Measurements from ENCODE around the gene OR4X1. TPM values are rescaled to one million over a fixed set of nuclear protein-coding genes. Genes with fewer than 3 reads are reported as not detected.

The OR4X1 gene
- total RNA-seq, 1 donor from 2014 or later, result not detected

DNA sequence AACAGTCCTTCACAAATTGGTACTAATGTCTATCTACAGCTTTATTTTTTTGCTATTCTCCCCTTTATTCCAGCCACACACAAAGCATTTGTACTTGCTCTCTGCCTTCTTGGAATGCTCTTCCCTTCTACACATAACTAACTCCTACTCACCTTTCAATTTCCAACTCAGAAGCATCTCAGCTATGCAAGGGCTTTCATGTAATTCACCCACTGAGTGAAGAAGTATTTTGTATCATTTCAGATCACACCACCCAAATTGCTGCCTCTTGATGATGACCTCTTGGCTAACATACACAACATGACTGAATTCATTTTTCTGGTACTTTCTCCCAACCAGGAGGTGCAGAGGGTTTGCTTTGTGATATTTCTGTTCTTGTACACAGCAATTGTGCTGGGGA lies 18.9 kb upstream of the OR4X1 start, which contains the start of gene OR4X2:
TSS of gene OR4X2 (plus strand) at position 301 of the 400 bp plus-strand sequence. CDS start at position 301, 0 bp downstream.
- no peaks in the 10 kb centered on the region for H3K4me1 Mint-ChIP-seq (ENCODE audit: unreplicated experiment)

DNA sequence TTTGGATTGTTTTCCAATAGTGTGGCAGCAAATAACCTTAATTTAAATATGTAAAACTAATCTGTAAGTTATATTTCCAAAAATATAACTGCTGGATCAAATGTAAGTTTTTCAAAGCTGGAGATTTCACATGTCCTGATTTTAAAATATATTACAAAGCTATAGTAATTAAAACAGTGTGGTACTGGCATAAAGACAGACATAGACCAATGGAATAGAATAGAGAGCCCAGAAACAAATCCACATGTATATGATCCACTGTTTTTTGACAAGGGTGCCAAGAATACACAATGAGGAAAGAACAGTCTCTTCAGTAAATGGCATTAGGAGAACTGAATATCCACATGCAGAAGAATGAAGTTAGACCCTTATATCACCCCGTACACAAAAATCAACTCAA lies 14.8 kb upstream of the OR4X1 start:
- H3K4me1 Mint-ChIP-seq (ENCODE audit: unreplicated experiment), result no peaks in the 10 kb centered on the region
- H3K27ac Mint-ChIP-seq, result no peak overlapping the region
- no peaks in the 10 kb centered on the region for H3K36me3 Mint-ChIP-seq
- no peak for DNase-seq (ENCODE audit: extremely low spot score, unreplicated experiment)
- peaks cover 5% of the 10 kb centered on the region for H3K9me3 Mint-ChIP-seq
- no peak overlapping the region for H3K4me3 Mint-ChIP-seq
- TF ChIP-seq, protein P1, sequence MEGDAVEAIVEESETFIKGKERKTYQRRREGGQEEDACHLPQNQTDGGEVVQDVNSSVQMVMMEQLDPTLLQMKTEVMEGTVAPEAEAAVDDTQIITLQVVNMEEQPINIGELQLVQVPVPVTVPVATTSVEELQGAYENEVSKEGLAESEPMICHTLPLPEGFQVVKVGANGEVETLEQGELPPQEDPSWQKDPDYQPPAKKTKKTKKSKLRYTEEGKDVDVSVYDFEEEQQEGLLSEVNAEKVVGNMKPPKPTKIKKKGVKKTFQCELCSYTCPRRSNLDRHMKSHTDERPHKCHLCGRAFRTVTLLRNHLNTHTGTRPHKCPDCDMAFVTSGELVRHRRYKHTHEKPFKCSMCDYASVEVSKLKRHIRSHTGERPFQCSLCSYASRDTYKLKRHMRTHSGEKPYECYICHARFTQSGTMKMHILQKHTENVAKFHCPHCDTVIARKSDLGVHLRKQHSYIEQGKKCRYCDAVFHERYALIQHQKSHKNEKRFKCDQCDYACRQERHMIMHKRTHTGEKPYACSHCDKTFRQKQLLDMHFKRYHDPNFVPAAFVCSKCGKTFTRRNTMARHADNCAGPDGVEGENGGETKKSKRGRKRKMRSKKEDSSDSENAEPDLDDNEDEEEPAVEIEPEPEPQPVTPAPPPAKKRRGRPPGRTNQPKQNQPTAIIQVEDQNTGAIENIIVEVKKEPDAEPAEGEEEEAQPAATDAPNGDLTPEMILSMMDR (conservative IDR thresholded peaks at IDR 0.05), result no peak
- H3K27me3 Mint-ChIP-seq, result no peaks in the 10 kb centered on the region

More for the DNA sequence above, 18.9 kb upstream of the OR4X1 start, which contains the start of gene OR4X2:
- TF ChIP-seq, protein P1 (conservative IDR thresholded peaks at IDR 0.05), result no peak
- H3K4me3 Mint-ChIP-seq, result no peak within 1 kb of the TSS
- no peaks in the 10 kb centered on the region for H3K27me3 Mint-ChIP-seq
- H3K9me3 Mint-ChIP-seq, result peaks cover 5% of the 10 kb centered on the region
- H3K36me3 Mint-ChIP-seq, result no peaks in the 10 kb centered on the region
- DNase-seq (ENCODE audit: extremely low spot score, unreplicated experiment), result no peak
- H3K27ac Mint-ChIP-seq, result no peak within 1 kb of the TSS

DNA sequence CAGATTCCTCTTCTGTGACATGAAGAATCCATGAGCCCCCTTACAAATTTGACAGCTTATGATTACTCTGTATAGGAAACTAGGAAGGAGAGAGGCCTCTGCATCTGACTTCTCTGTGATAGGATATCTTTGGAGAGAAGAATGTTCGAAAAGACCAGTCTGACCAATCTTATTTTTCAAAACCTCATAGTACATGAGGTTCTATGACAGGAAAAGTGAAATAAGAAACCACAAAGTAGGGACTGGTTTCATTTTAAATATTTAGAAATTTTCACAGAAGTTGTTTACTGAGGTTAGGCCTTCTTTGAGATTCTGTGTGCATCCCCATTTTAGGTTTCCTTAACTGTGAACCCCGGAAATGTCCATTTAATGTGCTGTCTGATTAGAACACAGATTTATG lies 2.1 kb upstream of the OR4X1 start:
- Mint-ChIP-seq H3K27ac (no peak overlapping the region), H3K27me3 (no peaks in the 10 kb centered on the region)
- DNase-seq (ENCODE audit: extremely low spot score, unreplicated experiment), result no peak

DNA sequence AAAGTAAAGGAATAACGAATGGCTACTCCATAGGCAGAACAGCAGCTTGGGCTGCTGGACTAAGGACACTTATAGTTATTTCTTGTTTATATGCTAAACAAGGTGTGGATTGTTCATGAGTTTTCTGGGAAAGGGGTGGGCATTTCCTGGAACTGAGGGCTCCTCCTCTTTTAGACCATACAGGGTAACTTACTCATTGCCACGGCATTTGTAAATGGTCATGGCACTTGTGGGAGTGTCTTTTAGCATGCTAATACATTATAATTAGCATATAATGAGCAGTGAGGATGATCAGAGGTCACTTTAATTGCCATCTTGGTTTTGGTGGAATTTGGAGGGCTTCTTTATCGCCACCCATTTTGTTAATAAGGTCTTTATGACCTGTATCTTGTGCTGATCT lies 7.0 kb downstream of the OR4X1 start:
- no peaks in the 10 kb centered on the region for H3K4me1 Mint-ChIP-seq (ENCODE audit: unreplicated experiment)
- H3K4me3 Mint-ChIP-seq, result no peak overlapping the region
- no peaks in the 10 kb centered on the region for H3K27me3 Mint-ChIP-seq
- no peaks in the 10 kb centered on the region for H3K9me3 Mint-ChIP-seq
- TF ChIP-seq, protein P1 (conservative IDR thresholded peaks at IDR 0.05), result no peak
- no peak overlapping the region for H3K27ac Mint-ChIP-seq
- no peak for DNase-seq (ENCODE audit: extremely low spot score, unreplicated experiment)
- no peaks in the 10 kb centered on the region for H3K36me3 Mint-ChIP-seq

More for the DNA sequence above, 2.1 kb upstream of the OR4X1 start:
- Mint-ChIP-seq H3K4me1 (ENCODE audit: unreplicated experiment) (no peaks in the 10 kb centered on the region), H3K4me3 (no peak overlapping the region), H3K36me3 (no peaks in the 10 kb centered on the region), H3K9me3 (peaks cover 6% of the 10 kb centered on the region)
- TF ChIP-seq, protein P1 (conservative IDR thresholded peaks at IDR 0.05), result no peak

DNA sequence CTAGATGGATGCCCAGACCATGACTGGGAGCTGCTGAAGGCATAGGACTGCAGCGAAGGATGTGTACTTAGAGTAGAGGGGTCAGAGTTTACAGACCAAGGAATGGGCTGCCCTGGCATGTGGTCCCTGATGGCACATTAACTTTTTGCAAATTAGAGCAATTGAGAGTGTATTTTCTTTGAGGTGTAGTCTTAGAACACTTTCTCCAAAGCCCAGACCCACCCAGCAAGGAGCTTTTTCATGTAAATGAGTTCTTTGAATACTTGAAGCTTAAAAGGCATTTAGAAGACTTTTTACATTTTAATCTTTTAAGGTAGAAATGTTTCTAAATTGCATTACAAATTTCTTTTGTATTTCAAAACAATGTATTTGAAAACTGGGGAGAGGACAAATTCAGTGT lies 8.9 kb downstream of the OR4X1 start:
- Mint-ChIP-seq H3K4me1 (ENCODE audit: unreplicated experiment) (no peaks in the 10 kb centered on the region), H3K27ac (no peak overlapping the region), H3K4me3 (no peak overlapping the region), H3K36me3 (no peaks in the 10 kb centered on the region), H3K9me3 (no peaks in the 10 kb centered on the region), H3K27me3 (no peaks in the 10 kb centered on the region)
- TF ChIP-seq, protein P1 (conservative IDR thresholded peaks at IDR 0.05), result no peak
- no peak for DNase-seq (ENCODE audit: extremely low spot score, unreplicated experiment)

DNA sequence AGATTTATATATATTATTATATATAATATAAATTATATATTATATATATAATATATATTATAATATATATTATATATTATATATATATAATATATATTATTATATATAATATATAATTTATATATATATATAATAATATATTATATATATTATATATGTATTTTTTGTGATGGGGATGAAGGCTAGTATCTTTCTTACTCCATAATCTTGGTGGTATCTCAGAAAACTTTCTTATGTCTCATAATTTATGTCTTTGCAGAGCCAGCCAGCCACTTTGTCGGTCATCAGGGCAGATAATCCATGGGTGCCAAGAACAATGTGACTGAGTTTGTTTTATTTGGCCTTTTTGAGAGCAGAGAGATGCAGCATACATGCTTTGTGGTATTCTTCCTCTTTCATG lies 42.3 kb downstream of the OR4X1 start, which contains the start of gene OR4S1:
TSS of gene OR4S1 (plus strand) at position 301 of the 400 bp plus-strand sequence. CDS start at position 301, 0 bp downstream.
- Mint-ChIP-seq H3K9me3 (peaks cover 4% of the 10 kb centered on the region), H3K27me3 (no peaks in the 10 kb centered on the region), H3K27ac (no peak within 1 kb of the TSS)

More for the DNA sequence above, 42.3 kb downstream of the OR4X1 start, which contains the start of gene OR4S1:
- TF ChIP-seq, protein P1 (conservative IDR thresholded peaks at IDR 0.05), result no peak
- Mint-ChIP-seq H3K4me1 (ENCODE audit: unreplicated experiment) (no peaks in the 10 kb centered on the region), H3K36me3 (no peaks in the 10 kb centered on the region), H3K4me3 (no peak within 1 kb of the TSS)
- DNase-seq (ENCODE audit: extremely low spot score, unreplicated experiment), result no peak
